ENCODE data around the gene PRRG2.
"Not testable (repeated sequence)": the region's sequence is repeated elsewhere in the genome, so short reads cannot be mapped to it uniquely, and the experiment has no call there.

The PRRG2 gene

DNA sequence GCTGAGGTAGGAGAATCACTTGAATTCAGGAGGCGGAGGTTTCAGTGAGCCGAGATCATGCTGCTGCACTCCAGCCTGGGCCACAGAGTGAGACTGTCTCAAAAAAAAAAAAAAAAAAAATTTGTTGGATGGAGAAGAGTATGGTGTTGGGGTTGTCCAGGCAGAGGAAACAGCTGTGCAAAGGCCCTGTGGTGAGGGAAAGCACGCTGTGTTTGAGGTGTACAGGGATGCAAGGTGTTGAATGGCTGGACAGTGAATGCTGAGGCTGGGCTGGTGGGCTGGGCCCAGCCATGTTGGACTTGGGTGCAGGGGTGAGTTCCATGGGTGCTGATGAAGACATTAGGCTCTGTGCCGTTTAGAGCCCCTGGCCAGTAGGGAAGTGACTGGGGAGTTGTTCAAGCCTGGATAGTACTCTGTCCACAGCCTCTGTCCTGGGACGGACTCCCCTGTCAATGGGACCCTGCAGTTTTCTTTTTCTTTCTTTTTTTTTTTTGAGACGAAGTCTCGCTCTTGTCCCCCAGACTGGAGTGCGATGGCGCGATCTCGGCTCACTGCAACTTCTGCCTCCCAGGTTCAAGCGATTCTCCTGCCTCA, 28.5 kb downstream of the PRRG2 start:
- no peak for DNase-seq (ENCODE audit: low spot score)

DNA sequence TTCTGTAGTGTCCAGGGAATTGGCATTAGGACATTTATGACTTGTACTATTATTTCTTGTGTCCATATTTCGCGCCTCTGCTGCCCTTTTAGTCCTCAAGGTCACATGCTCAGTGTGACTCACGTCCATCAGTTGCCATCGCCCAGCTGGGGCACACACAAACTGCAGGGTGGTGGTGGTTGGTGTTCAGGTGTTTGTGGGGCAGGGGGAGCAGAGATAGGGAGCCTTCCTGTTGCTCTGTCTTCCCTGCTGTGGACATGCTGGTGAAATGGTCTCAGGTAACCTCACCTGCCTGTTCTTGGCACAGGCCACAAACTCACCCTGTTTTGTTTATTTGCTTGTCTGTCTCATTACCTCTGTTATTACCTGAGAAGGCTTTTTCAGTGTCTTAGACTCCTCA, 32.3 kb downstream of the PRRG2 start:
- DNase-seq (ENCODE audit: low spot score) = peak; percentile 32

DNA sequence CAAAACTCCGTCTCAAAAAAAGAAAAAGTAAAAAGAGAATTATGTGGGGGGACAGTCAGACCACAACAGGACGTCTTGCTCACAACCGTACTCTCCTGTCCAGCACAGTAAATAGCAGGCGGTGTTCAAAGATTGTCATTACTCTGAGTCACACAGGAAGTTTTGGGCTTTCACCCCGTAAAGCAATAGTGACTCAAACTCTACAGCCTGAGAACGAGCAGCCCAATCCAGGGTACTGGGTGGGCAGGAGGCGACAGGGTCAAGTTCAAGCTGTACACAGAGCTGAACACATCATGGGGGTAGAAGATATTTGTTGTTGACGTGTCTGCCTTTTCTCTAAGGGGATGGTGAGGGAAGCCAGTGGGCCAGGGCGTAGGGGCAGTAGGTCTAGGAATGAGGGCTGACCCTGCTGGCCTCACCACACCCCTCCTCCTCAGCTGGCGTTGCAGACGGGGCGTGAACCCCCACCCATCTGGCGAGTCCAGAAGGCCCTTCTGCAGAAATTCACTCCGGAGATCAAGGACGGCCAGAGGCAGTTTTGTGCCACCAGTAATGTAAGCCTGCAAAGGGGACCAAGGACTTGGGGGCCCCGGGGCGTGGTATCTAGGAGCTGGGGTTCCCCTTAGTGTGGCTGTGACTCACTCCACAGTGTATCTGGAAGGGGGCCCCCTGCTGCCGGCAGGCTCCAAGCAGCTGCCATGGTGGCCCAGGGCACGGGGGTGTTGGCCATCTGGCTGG, 33.1 kb downstream of the PRRG2 start:
- peak; percentile 82 for DNase-seq (ENCODE audit: low spot score)

DNA sequence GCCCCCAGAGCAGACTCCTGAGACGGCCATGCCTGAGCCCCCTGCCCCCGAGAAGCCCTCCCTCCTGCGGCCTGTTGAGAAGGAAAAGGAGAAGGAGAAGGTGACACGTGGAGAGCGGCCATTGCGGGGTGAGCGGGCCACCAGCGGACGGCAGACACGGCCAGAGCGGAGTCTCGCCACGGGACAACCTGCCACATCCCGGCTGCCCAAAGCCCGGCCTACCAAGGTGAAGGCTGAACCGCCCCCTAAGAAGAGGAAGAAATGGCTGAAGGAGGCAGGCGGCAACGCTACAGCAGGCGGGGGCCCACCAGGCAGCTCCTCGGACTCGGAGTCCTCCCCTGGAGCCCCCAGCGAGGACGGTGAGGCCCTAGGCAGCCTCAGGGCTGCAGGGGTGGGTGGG, 34.7 kb downstream of the PRRG2 start:
- DNase-seq (ENCODE audit: low spot score) = no peak

DNA sequence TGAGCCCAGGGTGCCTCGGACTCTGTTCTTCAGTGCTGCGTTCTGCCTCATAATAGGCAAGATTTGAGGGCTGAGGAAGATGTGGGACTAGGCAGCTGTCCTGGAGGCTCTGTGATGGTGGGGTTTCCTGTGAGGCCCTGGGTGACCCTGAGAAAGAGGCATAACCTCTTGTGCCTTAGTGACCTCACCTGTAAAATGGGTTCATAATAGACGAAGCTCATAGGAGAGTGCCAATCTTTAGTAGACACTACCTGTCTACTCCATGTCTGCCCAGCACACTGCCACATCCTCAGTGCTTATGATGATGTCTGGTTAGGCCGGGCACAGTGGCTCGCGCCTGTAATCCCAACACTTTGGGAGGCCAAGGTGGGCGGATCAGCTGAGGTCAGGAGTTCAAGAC, 35.4 kb downstream of the PRRG2 start:
- no peak for DNase-seq (ENCODE audit: low spot score)

DNA sequence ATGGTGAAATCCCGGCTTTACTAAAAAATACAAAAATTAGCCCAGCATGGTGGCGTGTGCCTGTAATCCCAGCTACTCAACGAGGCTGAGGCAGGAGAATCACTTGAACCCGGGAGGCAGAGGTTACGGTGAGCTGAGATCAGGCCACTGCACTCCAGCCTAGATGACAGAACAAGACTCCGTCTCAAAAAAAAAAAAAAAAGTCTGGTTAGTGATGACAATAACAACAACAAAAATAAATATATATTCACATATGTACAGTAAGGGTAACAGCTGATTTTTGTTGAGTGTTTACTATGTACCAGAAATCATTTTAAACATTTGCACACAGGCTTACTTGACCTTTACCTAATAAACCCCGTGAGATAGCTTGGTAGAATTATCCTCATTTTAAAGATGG, 35.8 kb downstream of the PRRG2 start:
- no peak for DNase-seq (ENCODE audit: low spot score)

DNA sequence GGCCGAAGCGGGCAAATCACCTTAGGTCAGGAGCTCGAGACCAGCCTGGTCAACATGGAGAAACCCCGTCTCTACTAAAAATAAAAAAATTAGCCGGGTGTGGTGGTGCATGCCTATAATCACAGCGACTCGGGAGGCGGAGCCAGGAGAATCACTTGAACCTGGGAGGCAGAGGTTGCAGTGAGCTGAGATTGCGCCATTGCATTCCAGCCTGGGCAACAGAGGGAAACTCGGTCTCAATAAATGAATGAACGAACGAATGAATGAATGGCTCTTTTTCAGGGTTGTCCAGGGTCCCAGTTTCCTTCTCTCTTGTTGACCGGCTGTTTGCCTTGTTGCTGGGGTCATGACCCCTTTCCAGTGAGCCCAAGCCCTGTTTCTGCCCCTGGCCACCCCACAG, 36.7 kb downstream of the PRRG2 start:
- not testable (repeated sequence) for DNase-seq (ENCODE audit: low spot score)

DNA sequence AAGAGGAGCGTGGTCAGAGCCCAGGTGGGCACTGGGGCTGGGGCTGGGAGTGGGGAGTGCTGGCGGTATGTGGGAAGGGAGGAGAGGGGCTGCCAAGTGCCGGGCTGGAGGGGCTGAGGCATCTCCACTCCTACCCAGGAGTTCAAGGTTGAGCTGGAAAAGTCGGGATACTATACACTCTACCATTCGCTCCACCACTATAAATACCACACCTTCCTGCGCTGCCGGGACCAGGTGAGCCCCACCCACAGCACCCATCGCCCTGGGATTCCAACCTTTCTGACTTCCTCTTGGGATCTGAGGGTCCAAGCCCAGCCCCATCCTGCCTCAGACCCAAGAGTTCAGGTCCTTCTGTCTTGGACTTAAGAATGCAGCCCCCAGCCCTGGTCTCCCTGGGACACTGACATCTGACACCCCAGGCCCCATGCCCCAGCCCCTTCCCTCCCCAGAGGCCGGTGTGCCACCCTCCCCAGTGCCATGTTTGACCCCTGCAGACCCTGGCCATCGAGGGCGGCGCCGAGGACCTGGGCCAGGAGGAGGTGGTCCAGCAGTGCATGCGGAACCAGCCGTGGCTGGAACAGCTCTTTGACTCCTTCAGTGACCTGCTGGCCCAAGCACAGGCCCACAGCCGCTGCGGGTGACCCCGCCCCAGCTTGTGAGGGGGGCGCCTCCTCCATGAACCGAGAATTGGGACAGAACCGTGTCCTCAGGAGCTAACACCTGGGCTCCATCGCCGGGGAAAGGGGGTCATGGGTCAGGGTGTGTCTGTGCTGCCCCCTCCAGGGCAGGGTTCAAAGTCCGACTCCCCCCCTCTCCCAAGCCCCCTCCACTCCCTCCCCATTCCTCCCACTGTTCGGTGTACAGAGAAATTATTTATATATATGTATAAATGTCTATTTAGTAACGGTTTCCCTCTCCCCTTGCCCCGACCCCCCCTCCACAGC, 44.1 kb downstream of the PRRG2 start:
- no peak for DNase-seq (ENCODE audit: low spot score)

DNA sequence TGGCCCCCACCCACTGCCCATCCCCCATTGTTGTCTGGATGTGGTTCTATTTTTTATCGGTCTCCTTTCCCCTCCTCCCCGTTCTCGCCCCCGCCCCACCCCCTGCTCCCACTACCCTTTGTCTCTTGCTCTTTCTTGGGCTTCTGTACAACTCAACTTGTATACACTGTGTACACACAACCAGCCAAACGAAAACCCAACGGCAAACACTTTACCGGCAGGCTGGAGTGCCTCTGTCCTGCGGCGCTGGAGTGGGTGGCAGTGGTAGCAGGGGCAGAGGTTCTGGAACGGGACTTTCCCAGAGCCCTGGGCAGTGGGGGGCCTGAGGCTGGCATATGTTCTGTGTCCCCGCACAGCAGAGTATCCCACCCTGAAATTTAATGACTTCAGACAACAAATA, 45.1 kb downstream of the PRRG2 start:
- no peak for DNase-seq (ENCODE audit: low spot score)

DNA sequence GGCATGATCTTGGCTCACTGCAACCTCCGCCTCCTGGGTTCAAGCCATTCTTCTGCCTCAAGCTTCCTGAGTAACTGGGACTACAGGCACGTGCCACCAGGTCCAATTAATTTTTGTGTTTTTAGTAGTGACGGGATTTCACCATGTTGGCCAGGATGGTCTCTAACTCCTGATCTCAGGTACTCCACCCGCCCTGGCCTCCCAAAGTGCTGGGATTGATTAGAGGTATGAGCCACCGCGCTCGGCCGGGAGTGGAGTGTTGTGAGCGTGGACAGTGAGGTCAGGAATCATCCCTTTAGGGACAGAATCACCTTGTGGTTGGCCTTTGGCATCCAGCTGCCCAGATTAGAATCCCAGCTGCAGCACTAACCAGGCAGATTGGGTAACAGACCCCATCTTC, 48.5 kb downstream of the PRRG2 start:
- DNase-seq (ENCODE audit: low spot score) = no peak

DNA sequence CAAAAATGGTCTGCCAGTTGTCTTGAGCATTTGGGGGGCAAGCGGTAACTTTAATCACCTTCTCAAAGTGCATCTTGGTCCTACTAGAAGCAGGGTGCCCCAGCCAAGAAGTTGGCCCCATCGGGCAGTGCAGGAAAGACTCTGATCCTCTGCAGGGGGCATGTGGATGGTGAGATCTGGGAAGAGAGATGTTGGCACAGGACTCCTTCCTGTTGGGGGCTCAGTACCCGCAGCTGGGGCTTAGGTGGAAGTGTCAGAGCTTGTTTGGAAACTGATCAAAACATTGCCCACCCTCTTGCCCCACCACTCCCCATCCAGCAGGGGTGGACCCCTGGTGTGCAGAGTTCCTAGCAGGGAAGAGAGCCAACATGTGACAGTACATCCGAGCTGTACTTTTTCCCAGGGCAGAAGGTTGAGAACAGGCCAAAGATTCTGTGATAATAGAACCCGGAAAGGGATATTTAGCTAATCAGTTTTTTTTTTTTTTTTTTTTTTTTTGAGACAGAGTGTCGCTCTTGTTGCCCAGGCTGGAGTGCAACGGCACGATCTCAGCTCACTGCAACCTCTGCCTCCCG, 50.0 kb downstream of the PRRG2 start:
- no peak for DNase-seq (ENCODE audit: low spot score)

DNA sequence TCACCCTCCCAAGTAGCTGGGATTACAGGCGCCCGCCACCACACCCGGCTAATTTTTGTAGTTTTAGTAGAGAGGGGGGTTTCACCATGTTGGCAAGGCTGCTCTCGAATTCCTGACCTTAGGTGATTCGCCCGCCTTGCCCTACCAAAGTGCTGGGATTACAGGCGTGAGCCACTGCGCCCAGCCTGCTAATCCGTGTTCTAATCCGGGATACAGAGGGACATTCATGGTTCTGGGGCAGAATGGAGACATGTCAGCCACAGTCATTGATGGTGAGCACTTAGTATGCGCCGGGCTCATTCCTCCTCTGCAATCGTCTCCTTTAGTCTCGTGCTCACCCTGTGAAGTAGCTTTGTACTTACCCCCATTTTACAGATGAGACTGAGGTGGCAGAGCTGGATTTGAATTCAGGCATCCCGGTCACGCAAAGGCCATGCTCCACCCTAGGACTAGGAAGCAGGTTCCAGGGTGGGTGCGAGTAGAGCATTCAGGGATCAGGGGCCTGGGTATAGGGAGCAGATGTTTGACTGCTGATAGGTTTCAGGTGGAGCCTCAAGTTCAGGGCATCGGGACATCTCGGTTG, 50.6 kb downstream of the PRRG2 start:
- no peak for DNase-seq (ENCODE audit: low spot score)

DNA sequence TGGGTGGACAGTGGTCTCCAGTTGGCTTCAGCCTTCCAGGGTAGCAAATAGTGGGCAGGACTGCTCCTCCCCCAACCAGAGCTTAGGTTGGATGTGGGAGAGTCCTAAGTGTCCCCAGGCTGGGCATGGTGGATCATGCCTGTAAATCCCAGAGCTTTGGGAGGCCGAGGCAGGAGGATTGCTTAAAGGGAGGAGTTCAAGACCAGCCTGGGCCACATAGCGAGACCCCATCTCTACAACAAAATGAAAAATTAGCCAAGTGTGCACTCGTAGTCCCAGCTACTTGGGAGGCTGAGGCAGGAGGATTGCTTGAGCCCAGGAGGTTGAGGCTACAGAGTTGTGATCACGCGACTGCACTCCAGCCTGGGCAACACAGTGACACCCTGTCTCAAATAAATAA, 51.5 kb downstream of the PRRG2 start:
- DNase-seq (ENCODE audit: low spot score) = no peak

DNA sequence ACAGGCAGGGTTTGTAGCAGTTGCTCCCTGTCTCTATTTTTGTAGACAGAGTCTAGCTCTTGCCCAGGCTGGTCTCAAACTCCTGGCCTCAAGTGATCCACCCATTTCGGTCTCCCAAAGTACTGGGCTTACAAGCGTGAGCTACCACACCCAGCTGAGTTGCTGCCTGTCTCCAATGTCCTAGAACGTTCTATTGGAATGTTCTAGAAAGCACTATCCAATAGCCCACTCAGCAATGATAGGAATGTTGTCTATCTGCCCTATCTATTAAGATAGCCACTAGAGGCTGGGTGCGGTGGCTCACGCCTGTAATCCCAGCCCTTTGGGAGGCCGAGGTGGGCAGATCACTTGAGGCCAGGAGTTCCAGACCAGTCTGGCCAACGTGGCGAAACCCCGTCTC, 52.2 kb downstream of the PRRG2 start:
- not testable (repeated sequence) for DNase-seq (ENCODE audit: low spot score)

DNA sequence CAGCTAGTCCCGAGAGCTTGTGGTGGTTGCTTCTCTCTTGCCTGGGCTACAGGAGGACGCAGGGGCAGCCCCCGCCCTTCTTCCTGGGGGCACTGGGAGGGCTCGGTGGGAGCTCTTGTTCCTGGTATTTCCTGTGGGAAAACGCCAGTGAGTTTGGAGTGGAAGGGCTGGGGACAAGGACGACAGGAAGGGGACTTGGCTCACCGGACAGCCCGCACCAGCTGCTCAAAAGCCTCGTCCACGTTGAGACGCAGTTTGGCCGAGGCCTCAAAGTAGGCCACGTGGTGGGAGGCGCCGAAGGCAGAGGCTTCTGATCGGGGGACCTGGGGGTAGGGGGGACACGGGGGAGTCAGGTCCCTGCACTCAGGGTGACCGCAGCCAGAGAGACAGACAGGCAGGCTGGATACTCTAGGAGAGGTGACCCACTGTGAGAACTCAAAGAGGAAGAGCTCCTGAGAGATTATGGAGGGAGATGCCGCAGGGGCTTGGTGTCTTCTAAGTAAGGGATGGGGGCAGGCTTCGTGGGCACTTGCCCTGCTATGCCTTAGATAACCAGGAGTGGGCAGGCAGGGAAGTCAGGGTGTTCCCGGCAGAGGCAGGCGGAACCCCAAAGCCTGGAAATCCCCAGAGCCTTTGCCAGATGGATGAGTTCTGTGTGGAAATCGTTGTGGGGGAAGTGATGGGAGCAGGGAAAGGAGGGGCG, 54.6 kb downstream of the PRRG2 start:
- DNase-seq (ENCODE audit: low spot score) = no peak

DNA sequence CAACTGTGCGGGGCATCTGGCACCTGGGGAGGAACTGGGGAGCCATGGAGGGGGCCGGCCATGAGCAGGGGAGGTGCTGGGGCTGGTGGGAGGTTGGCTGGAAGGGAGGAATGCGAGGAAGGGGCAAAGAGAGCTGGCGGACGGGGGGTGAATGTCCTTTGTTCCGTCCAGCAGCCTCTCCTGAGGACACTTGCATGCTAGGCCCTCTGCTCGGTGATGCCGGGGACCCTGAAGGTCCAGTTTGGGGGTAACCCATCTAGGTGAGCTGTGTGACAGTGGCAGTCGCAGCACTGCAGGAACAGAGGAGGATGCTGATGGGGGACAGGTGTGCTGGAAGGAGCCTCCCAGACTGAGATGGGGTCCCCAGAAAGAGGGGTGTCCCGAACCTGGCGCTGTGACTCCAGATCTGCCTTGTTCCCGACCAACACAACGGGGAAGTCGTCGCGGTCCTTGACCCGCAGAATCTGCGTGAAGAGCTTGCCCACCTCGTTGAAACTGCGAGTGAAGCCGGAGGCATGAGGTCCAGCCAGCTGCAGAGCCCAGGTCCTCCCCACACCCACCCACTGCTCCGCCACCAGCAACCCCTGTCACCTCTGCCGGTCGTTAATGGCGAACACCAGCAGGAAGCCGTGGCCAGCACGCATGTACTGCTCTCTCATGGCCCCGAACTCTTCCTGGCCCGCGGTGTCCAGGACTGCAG, 55.3 kb downstream of the PRRG2 start:
- DNase-seq (ENCODE audit: low spot score) = no peak

DNA sequence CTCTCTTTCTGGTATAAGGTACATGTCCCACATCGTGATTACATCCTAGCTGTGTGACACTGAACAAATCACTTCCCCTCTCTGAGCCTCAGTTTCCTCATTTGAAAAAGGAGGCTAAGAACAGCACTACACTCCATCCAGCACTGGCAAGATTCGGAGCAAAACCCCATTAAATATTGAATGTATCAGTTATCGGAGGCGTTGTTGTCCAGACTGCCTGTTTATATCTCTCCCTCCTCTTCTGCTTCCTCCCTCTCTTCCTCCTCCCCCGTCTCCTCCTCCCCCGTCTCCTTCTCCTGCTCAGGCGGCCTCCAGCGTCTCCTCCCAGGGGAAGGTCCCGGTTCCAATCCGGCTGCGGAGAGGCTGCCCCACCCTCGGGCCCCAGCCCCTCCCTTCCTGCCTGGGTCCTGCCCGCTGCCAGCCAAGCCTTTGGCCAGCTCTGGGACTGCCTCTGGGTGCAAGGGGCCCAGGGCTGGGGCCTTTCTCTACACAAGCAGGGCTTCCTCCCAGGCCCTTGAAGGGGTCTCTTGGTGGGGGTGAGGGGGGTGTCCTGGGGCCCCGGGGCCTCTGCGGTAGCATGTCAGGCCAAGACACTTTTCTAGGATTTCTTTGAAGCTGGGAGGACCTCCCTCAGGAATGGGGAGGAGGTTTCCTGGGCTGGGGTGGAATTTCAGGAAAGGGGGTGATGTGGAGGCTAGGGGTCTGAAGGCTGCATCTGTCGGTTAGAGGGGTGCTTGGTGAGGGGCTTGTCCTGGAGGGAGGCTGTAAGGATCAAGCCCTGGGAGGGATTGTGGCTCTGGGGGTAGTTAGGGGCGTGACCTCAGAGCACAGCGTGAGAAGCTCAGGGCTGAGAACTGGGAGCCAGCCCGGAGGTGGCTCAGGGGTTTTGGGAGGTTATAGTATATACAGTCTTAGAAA, 57.0 kb downstream of the PRRG2 start:
- peak; percentile 84 for DNase-seq (ENCODE audit: low spot score)

DNA sequence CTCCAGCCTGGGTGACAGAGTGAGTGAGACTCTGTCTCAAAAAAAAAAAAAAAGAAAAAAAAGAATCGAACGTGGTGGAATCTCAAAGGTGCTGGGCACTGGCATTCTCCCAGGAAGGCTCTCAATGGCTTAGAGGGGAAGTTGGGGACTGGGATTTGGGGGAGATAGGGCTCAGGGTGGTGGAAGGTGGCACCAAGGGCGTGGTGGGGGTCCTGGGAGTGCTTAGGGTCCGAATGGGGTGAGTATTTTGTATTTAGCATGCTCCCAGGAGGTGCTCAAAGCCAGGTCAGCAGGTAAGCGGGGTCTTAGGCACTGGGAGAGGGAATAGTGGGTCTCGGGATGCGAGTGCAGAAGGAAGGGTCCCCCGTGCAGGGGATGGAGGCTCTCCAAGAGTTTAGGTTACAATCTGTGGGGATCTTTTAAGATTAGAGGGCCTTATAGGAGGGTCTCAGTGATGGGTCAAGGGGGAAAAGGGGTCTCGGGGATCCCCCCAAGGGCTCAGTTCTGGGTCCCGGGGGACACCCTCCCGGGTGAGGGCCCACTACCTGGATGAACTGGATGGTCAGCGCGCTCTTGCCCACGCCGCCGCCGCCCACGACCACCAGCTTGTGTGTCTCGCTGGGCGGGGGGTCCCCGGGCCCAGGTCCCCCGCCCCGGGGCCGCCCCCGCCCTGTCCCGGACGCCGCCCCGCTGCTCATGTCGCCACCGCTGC, 58.4 kb downstream of the PRRG2 start:
- DNase-seq (ENCODE audit: low spot score) = no peak
